GM10266 (cell line): ENCODE data around the gene LMO1.

ENCODE experiments used
- DNase-seq: peaks from one replicate; pipeline ENCODE4 v3.0.0; 2012; ENCODE audit errors: extremely low spot score
- TF ChIP-seq, protein P1 (sequence below): IDR thresholded peaks from 2 replicates; pipeline ENCODE4 v1.5.1; 2012; ENCODE audit warnings: mild to moderate bottlenecking, low read depth; ENCODE audit not compliant: control insufficient read depth, insufficient read depth; ENCODE audit errors: missing control alignments

Gene LMO1

GRCh38 chr11:8293171-8293570, 29.5 kb upstream of the LMO1 start:
- no peak for DNase-seq

DNA sequence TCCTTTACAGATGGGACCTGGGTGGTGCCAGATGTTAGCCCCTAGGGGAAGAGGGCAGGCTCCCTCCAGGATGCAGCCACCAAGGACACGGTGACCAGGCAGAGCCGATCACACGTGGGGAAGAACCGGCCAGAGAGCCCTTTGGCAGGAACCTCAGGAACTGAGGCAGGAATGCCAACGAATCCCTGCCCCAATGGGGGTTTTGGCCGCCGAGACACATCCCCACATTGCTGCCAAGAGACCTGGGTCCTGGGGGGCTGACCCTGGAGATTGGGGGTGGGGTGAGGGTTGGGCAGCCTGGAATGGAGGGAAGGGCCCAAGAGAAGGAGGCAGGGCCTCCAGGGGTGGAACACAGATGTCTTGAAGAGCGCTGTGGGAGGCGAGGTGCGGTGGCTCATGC, 28.7 kb upstream of the LMO1 start:
- TF ChIP-seq, protein P1, sequence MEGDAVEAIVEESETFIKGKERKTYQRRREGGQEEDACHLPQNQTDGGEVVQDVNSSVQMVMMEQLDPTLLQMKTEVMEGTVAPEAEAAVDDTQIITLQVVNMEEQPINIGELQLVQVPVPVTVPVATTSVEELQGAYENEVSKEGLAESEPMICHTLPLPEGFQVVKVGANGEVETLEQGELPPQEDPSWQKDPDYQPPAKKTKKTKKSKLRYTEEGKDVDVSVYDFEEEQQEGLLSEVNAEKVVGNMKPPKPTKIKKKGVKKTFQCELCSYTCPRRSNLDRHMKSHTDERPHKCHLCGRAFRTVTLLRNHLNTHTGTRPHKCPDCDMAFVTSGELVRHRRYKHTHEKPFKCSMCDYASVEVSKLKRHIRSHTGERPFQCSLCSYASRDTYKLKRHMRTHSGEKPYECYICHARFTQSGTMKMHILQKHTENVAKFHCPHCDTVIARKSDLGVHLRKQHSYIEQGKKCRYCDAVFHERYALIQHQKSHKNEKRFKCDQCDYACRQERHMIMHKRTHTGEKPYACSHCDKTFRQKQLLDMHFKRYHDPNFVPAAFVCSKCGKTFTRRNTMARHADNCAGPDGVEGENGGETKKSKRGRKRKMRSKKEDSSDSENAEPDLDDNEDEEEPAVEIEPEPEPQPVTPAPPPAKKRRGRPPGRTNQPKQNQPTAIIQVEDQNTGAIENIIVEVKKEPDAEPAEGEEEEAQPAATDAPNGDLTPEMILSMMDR = no peak
- DNase-seq = no peak

More at GRCh38 chr11:8293171-8293570, 29.5 kb upstream of the LMO1 start:
- TF ChIP-seq, protein P1 = no peak

DNA sequence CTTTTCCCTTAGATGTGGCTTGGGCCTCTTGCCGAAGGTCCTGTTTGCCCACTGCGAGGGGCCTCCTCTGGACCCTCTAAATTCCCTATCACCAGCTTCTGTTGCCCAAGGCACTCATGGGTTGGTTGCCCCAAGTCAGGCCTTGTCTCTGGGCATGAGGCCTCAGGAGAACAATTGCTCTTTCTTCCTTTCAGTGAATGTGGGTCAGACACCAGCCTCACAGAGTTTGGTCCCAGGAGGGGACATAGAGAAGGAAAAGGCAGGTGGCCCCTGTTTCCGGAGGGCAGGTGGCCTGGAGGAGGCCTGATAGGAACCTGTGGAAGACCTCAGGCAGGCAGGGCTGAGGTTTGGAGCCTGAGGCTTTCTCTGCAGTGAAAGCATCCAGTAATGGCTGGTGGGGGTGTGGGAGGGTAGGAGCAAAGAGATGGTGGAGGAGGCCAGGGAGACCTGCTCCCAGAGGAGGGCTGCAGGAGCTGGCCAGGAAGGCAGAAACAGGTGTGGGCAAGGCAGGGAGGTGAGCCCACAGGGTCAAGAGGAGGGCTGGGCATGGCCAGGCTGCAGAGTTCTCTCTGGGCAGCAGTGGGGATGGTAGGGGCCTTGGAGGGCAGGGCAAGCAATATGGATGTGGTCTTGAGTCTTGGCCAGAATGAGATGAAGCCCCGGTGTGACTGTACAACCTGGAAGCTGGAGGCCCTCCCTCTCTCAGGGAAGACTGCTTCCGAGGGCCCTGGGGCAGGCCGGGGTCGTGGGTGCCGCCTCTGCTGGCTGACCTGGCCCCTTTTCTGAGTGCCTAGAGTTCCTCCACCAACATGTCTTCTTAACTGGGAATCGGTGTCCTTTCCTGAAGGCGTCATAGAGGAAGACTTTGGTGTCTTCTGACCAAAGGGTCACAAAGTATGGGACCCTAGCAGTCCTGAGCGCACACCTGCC, 28.0 kb upstream of the LMO1 start:
- TF ChIP-seq, protein P1 = no peak
- DNase-seq = no peak

GRCh38 chr11:8290081-8290810, 26.6 kb upstream of the LMO1 start:
- TF ChIP-seq, protein P1 = no peak
- DNase-seq = no peak

GRCh38 chr11:8289492-8289918, 25.8 kb upstream of the LMO1 start:
- no peak for DNase-seq
- TF ChIP-seq, protein P1 = no peak

GRCh38 chr11:8288824-8289491, 25.3 kb upstream of the LMO1 start:
- DNase-seq = no peak
- TF ChIP-seq, protein P1 = no peak
